H1 (cell line): ENCODE measurements around the gene ATG16L2.

Source experiments
- CTCF ChIP-seq, 3 experiments: IDR thresholded peaks; 1 replicate in 2 of 3; 2 replicates in 1 of 3; pipeline versions ENCODE4 v1.5.1 to v1.6.1; 2011; ENCODE audit warnings: low read length in 3 of 3, mild to moderate bottlenecking in 3 of 3, inconsistent platforms in 2 of 3, low read depth in 1 of 3, moderate library complexity in 1 of 3; ENCODE audit not compliant: insufficient read depth in 1 of 3; ENCODE audit errors: control extremely low read depth in 1 of 3
- FOSL1 ChIP-seq: IDR thresholded peaks from 2 replicates; pipeline ENCODE4 v1.6.1; 2011; ENCODE audit warnings: mild to moderate bottlenecking, low read depth, low read length, moderate library complexity; ENCODE audit not compliant: insufficient read depth
- GABPA ChIP-seq: IDR thresholded peaks from 2 replicates; pipeline ENCODE4 v1.6.1; 2011; ENCODE audit warnings: mild to moderate bottlenecking, low read length, moderate library complexity, borderline replicate concordance; ENCODE audit not compliant: insufficient read depth
- MAFK ChIP-seq: IDR thresholded peaks from 2 replicates; pipeline ENCODE4 v1.6.1; 2012; ENCODE audit warnings: low read depth, mild to moderate bottlenecking, improper control_type of control experiment, low read length
- POLR2A ChIP-seq, 2 experiments: IDR thresholded peaks; 1 replicate in 1 of 2; 2 replicates in 1 of 2; pipeline ENCODE4 v1.6.1; 2011; ENCODE audit warnings: low read depth in 2 of 2, low read length in 2 of 2, mild to moderate bottlenecking in 2 of 2; ENCODE audit errors: control extremely low read depth in 1 of 2
- ZNF274 ChIP-seq: IDR thresholded peaks from 2 replicates; pipeline ENCODE4 v1.7.0; 2012; ENCODE audit warnings: low read length, borderline replicate concordance; ENCODE audit errors: extremely low read depth

GRCh38 chr11:72876147-72876546 lies 61.9 kb downstream of the ATG16L2 start:
- TF ChIP-seq CTCF (IDR thresholded peaks at IDR 0.05; ENCODE audit: control extremely low read depth in 1 of 3, insufficient read depth in 1 of 3, low read depth in 1 of 3, low read length in 3 of 3) (no peak), FOSL1 (no peak), ZNF274 (no peak), GABPA (no peak), POLR2A (IDR thresholded peaks at IDR 0.05; ENCODE audit: control extremely low read depth in 1 of 2, low read depth in 2 of 2, low read length in 2 of 2) (no peak), MAFK (no peak)
